Lower lobe of right lung (tissue), 2 donors: ENCODE results near the gene PLPP7. TPM values are rescaled to one million over a fixed set of nuclear protein-coding genes. Genes with fewer than 3 reads are reported as not detected.

Source experiments
- ATAC-seq, 2 donors: fragments of 200-7000 bp; cut with Tn5 transposase; one replicate each; pipeline ENCODE4 v1.9.1; 2020 to 2022; ENCODE audit warnings: mild to moderate bottlenecking in 2 of 2, moderate library complexity in 2 of 2
- DNase-seq: peaks from one replicate; pipeline ENCODE4 v3.0.0-alpha.2; 2020
- H3K27ac ChIP-seq: fragments of 200-600 bp; one replicate; pipeline ENCODE4 v1.8.0; 2022
- H3K27me3 ChIP-seq: fragments of 200-600 bp; one replicate; pipeline ENCODE4 v1.8.0; 2022; ENCODE audit warnings: low read depth
- H3K36me3 ChIP-seq: fragments of 200-600 bp; one replicate; pipeline ENCODE4 v1.8.0; 2022; ENCODE audit warnings: mild to moderate bottlenecking
- H3K4me1 ChIP-seq: fragments of 200-600 bp; one replicate; pipeline ENCODE4 v1.8.0; 2022
- H3K4me3 ChIP-seq: fragments of 200-600 bp; one replicate; pipeline ENCODE4 v1.8.0; 2022; ENCODE audit warnings: mild to moderate bottlenecking
- H3K9me3 ChIP-seq: fragments of 200-600 bp; one replicate; pipeline ENCODE4 v1.8.0; 2022
- CTCF ChIP-seq: fragments of 200-600 bp; IDR thresholded peaks from one replicate; pipeline ENCODE4 v1.8.0; 2022; ENCODE audit warnings: antibody characterized with exemption, mild to moderate bottlenecking
- intact Hi-C: fragments of 100-400 bp; cut with DNase I; formaldehyde crosslinking; loops from one replicate; pipeline ENCODE4 v1.11.0; 2022
- total RNA-seq: library from RNA; stranded (reverse); fragmentation: NEBNext Ultra II Directional; extraction: Animal tissue kit (Norgen Biotek cat#: 25700); gene quantifications from one replicate; pipeline ENCODE4 v1.2.1, GENCODE V29; 2021
- donor health status: DM: no; HTN: yes; CAD: no; lungs with severe emphysema.

Gene PLPP7
- total RNA-seq, 1 donor from 2014 or later: 1.7 TPM

- no peak for TF ChIP-seq CTCF
- ATAC-seq (no peak), DNase-seq (no peak)
- Histone ChIP-seq H3K4me3 (no peak overlapping the region), H3K36me3 (no peaks in the 10 kb centered on the region), H3K27ac (no peak overlapping the region), H3K4me1 (no peaks in the 10 kb centered on the region), H3K9me3 (no peaks in the 10 kb centered on the region), H3K27me3 (no peaks in the 10 kb centered on the region)
- intact Hi-C loops: no loop called here
Measured at GRCh38 chr9:131297903-131298302, 8.4 kb downstream of the PLPP7 start.

- no peak overlapping the region for H3K27ac ChIP-seq
- no peaks in the 10 kb centered on the region for H3K4me1 ChIP-seq
- ATAC-seq: no peak
- no peak for DNase-seq
- H3K36me3 ChIP-seq: no peaks in the 10 kb centered on the region
- no peak for TF ChIP-seq CTCF
- H3K9me3 ChIP-seq: no peaks in the 10 kb centered on the region
- no peak overlapping the region for H3K4me3 ChIP-seq
- intact Hi-C loops: no loop called here
- no peaks in the 10 kb centered on the region for H3K27me3 ChIP-seq
Measured at GRCh38 chr9:131298341-131298740, 8.8 kb downstream of the PLPP7 start.

GRCh38 chr9:131298816-131299215 is 9.3 kb downstream of the PLPP7 start:
- H3K4me3 ChIP-seq: no peak overlapping the region
- H3K27ac ChIP-seq: no peak overlapping the region
- no peaks in the 10 kb centered on the region for H3K9me3 ChIP-seq
- intact Hi-C loops: no loop called here
- H3K27me3 ChIP-seq: no peaks in the 10 kb centered on the region
- H3K4me1 ChIP-seq: no peaks in the 10 kb centered on the region
- no peaks in the 10 kb centered on the region for H3K36me3 ChIP-seq
- DNase-seq (no peak), ATAC-seq (no peak)
- TF ChIP-seq CTCF: no peak

GRCh38 chr9:131299346-131299960 is 9.9 kb downstream of the PLPP7 start:
- no peak for ATAC-seq
- TF ChIP-seq CTCF: no peak
- no peaks in the 10 kb centered on the region for H3K27me3 ChIP-seq
- H3K4me3 ChIP-seq: no peak overlapping the region
- DNase-seq: no peak
- H3K27ac ChIP-seq: no peak overlapping the region
- no peaks in the 10 kb centered on the region for H3K9me3 ChIP-seq
- intact Hi-C loops: no loop called here
- H3K4me1 ChIP-seq: no peaks in the 10 kb centered on the region
- H3K36me3 ChIP-seq: no peaks in the 10 kb centered on the region

GRCh38 chr9:131299961-131300347 is 10.4 kb downstream of the PLPP7 start:
- intact Hi-C loops: no loop called here
- ATAC-seq (no peak), DNase-seq (no peak)
- Histone ChIP-seq H3K4me1 (no peaks in the 10 kb centered on the region), H3K27me3 (no peaks in the 10 kb centered on the region), H3K9me3 (no peaks in the 10 kb centered on the region), H3K27ac (no peak overlapping the region), H3K4me3 (no peak overlapping the region), H3K36me3 (no peaks in the 10 kb centered on the region)
- no peak for TF ChIP-seq CTCF

- H3K4me3 ChIP-seq: no peak overlapping the region
- no peak overlapping the region for H3K27ac ChIP-seq
- intact Hi-C loops: no loop called here
- H3K27me3 ChIP-seq: no peaks in the 10 kb centered on the region
- H3K36me3 ChIP-seq: no peaks in the 10 kb centered on the region
- H3K4me1 ChIP-seq: no peaks in the 10 kb centered on the region
- no peak for TF ChIP-seq CTCF
- no peak for ATAC-seq
- DNase-seq: no peak
- H3K9me3 ChIP-seq: no peaks in the 10 kb centered on the region
Measured at GRCh38 chr9:131300444-131300843, 10.9 kb downstream of the PLPP7 start.
